HEK293 (cell line): ENCODE results near the gene IFITM1.
"Not testable (repeated sequence)": the region's sequence is repeated elsewhere in the genome, so short reads cannot be mapped to it uniquely, and the experiment has no call there.

Experiments used
- CTCF ChIA-PET: fragments of 350-600 bp; formaldehyde crosslinking; extraction: SDS; loops from one replicate; lab custom pipeline; 2021; ENCODE audit warnings: antibody characterized with exemption; lab: Yijun Ruan, JAX
- POLR2A ChIA-PET: fragments of 300-600 bp; formaldehyde crosslinking; extraction: SDS; loops from one replicate; lab custom pipeline; 2020; ENCODE audit warnings: antibody characterized with exemption, inconsistent platforms; lab: Yijun Ruan, JAX
- H3K27ac ChIP-seq: fragments of 200-500 bp; sonication (Bioruptor generic); 2 replicates; pipeline ENCODE4 v1.5.1; 2014; ENCODE audit warnings: low read depth, low read length, control low read depth, inconsistent platforms; ENCODE audit errors: extremely low read depth
- H3K36me3 ChIP-seq, 2 experiments: fragments of 200-500 bp in 1 of 2; sonication (Bioruptor generic) in 1 of 2; 1 replicate in 1 of 2; 2 replicates in 1 of 2; pipeline ENCODE4 v1.5.1; 2014 to 2017; ENCODE audit warnings: inconsistent platforms in 2 of 2, low read length in 2 of 2; ENCODE audit not compliant: control insufficient read depth in 2 of 2, insufficient read depth in 1 of 2
- H3K4me1 ChIP-seq: fragments of 200-500 bp; sonication (Bioruptor generic); 2 replicates; pipeline ENCODE4 v1.5.1; 2014; ENCODE audit warnings: mild to moderate bottlenecking, low read length, inconsistent platforms; ENCODE audit not compliant: control insufficient read depth, insufficient read depth
- H3K4me3 ChIP-seq: 2 replicates; pipeline ENCODE4 v1.5.1; 2011; ENCODE audit warnings: low read depth, mild to moderate bottlenecking, control low read depth, low read length, moderate library complexity
- H3K9me3 ChIP-seq: fragments of 200-500 bp; sonication (Bioruptor generic); 2 replicates; pipeline ENCODE4 v1.5.1; 2014; ENCODE audit warnings: low read depth, low read length, inconsistent platforms; ENCODE audit not compliant: control insufficient read depth, insufficient read depth
- BCL11A ChIP-seq: fragments of 450-650 bp; formaldehyde crosslinking; IDR thresholded peaks from 2 replicates; pipeline ENCODE4 v1.5.1; 2016; ENCODE audit warnings: low read depth, missing biosample characterization, missing genetic modification characterization
- GFI1B ChIP-seq: fragments of 450-650 bp; formaldehyde crosslinking; IDR thresholded peaks from 2 replicates; pipeline ENCODE4 v1.5.1; 2016; ENCODE audit warnings: missing biosample characterization, missing genetic modification characterization
- ZFP41 ChIP-seq: fragments of 450-650 bp; formaldehyde crosslinking; IDR thresholded peaks from 2 replicates; pipeline ENCODE4 v1.5.1; 2016; ENCODE audit warnings: missing biosample characterization, missing genetic modification characterization, borderline replicate concordance
- ZIC2 ChIP-seq: fragments of 450-650 bp; formaldehyde crosslinking; IDR thresholded peaks from 2 replicates; pipeline ENCODE4 v1.5.1; 2016; ENCODE audit warnings: missing biosample characterization, missing genetic modification characterization
- ZNF623 ChIP-seq: fragments of 450-650 bp; formaldehyde crosslinking; IDR thresholded peaks from 2 replicates; pipeline ENCODE4 v1.5.1; 2016; ENCODE audit warnings: missing biosample characterization, missing genetic modification characterization
- ZNF639 ChIP-seq: fragments of 450-650 bp; formaldehyde crosslinking; IDR thresholded peaks from 2 replicates; pipeline ENCODE4 v1.5.1; 2016; ENCODE audit warnings: missing biosample characterization, missing genetic modification characterization
- ZNF830 ChIP-seq: fragments of 450-650 bp; IDR thresholded peaks from 2 replicates; pipeline ENCODE4 v1.5.0; 2018; ENCODE audit warnings: missing biosample characterization, missing genetic modification characterization, low read depth, mild to moderate bottlenecking, moderate library complexity
- TF ChIP-seq, protein P1 (sequence below): fragments of 450-650 bp; formaldehyde crosslinking; IDR thresholded peaks from 2 replicates; pipeline ENCODE4 v1.5.1; 2016; ENCODE audit warnings: missing biosample characterization, missing genetic modification characterization

IFITM1 gene

GRCh38 chr11:324156-324555 lies 10.3 kb downstream of the IFITM1 start (continued):
- TF ChIP-seq ZNF623 (tag by site-specific recombination) (no peak), BCL11A (tag by site-specific recombination) (no peak), ZFP41 (tag by site-specific recombination) (no peak), ZNF639 (no peak), GFI1B (no peak)
- TF ChIP-seq, all 188 proteins: peak for 0

GRCh38 chr11:324593-325517 lies 11.0 kb downstream of the IFITM1 start:
- POLR2A ChIA-PET = interaction anchor here (1.6 kb wide), 1 partner anchor 31 kb away, joined by 5 read pairs; no protein-coding TSS in a partner anchor
- CTCF ChIA-PET = interaction anchor here (0.6 kb wide), 1 partner anchor 72 kb away, joined by 4 read pairs; no protein-coding TSS in a partner anchor

DNA sequence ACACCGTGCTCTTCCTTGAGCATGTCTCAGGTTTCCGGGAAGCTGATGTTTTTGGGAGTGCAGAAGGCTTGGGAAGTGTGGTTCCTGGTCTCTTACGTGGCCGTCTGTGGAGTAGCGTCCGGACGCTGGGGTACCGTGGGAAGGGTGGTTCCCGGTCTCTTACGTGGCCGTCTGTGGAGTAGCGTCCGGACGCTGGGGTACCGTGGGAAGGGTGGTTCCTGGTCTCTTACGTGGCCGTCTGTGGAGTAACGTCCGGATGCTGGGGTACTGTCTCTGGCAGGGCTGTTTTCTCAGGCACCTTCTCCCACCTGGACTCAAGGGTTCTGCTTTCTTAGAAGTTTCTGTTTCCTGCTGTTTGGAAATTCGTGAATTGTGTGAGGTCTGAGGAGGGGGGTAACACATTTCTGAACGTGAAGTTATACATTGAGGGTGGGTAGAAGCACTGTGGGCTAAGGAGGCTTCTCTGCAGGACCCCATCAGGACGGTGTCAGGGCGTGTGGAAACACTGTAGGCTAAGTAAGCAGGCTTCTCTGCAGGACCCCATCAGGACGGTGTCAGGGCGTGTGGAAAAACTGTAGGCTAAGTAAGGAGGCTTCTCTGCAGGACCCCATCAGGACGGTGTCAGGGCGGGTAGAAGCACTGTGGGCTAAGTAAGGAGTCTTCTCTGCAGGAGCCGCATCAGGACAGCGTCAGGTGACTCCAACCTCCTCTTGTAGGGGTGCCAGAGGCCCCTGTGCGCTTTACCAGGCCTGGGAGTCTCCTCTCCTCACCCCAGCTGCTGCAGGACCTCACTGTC lies 12.2 kb downstream of the IFITM1 start:
- POLR2A ChIA-PET = interaction anchor here (1.6 kb wide), 1 partner anchor 30 kb away, joined by 5 read pairs; no protein-coding TSS in a partner anchor
- no peaks in the 10 kb centered on the region for H3K9me3 ChIP-seq
- H3K36me3 ChIP-seq = no peaks in the 10 kb centered on the region
- H3K4me3 ChIP-seq = no peak overlapping the region
- no peak overlapping the region for H3K27ac ChIP-seq
- no peaks in the 10 kb centered on the region for H3K4me1 ChIP-seq
- CTCF ChIA-PET = no interaction called here
- TF ChIP-seq ZIC2 = 0 out of 2 replicates have a peak, but pooled peaks have one; percentile 56
- TF ChIP-seq ZNF830 (tag by site-specific recombination) = no peak

More at GRCh38 chr11:324593-325517, 11.0 kb downstream of the IFITM1 start:
- H3K4me3 ChIP-seq, H3K36me3 ChIP-seq, H3K4me1 ChIP-seq, H3K27ac ChIP-seq, H3K9me3 ChIP-seq: not testable (repeated sequence)

DNA sequence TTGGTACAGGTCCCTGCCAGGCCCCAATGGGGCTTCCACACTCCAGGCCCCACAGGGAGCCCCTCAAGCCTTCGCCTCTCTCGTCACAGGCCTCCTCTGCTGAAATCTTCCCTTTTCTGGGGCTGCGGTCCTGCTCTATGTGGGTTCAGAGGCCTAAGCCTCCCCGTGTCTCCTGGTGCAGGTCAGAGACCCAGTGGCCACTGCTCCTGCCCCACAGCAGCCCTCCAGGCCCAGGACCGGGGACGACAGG lies 12.7 kb downstream of the IFITM1 start:
- H3K4me3 ChIP-seq = no peak overlapping the region
- CTCF ChIA-PET = no interaction called here
- no peak overlapping the region for H3K27ac ChIP-seq
- TF ChIP-seq, protein P1, sequence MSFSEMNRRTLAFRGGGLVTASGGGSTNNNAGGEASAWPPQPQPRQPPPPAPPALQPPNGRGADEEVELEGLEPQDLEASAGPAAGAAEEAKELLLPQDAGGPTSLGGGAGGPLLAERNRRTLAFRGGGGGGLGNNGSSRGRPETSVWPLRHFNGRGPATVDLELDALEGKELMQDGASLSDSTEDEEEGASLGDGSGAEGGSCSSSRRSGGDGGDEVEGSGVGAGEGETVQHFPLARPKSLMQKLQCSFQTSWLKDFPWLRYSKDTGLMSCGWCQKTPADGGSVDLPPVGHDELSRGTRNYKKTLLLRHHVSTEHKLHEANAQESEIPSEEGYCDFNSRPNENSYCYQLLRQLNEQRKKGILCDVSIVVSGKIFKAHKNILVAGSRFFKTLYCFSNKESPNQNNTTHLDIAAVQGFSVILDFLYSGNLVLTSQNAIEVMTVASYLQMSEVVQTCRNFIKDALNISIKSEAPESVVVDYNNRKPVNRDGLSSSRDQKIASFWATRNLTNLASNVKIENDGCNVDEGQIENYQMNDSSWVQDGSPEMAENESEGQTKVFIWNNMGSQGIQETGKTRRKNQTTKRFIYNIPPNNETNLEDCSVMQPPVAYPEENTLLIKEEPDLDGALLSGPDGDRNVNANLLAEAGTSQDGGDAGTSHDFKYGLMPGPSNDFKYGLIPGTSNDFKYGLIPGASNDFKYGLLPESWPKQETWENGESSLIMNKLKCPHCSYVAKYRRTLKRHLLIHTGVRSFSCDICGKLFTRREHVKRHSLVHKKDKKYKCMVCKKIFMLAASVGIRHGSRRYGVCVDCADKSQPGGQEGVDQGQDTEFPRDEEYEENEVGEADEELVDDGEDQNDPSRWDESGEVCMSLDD (tag by site-specific recombination) = no peak
- peak; percentile 2; the same call in 1 of the 2 replicates for TF ChIP-seq ZIC2
- H3K36me3 ChIP-seq = no peaks in the 10 kb centered on the region
- no peaks in the 10 kb centered on the region for H3K4me1 ChIP-seq
- no peaks in the 10 kb centered on the region for H3K9me3 ChIP-seq
- POLR2A ChIA-PET = no interaction called here
